Measurements from ENCODE around the gene U2AF2.
A peak's percentile ranks its signal among the peaks of the same experiment; 100 is the strongest.

U2AF2 gene

DNA sequence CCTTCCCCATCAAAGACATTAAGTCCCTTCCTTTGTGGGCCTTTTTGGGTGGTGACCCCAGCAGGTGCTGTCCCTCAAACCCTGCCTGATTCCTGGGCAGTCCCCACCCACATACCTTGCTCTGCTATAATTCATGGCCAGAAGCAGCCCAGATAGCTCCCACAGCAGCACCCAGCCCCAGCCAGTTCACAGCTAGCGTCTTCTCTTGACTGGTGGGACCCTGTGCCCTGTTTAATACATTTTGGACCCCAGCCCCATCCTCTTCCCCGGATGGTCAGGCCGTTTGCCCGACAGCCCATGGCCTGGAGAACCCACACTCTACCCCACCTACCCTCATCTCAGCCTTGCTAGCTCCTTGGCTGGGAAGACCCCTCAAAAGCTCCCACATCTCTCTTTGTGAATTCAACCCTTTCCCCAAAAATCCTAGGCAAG, 4.7 kb upstream of the U2AF2 start:
- Mint-ChIP-seq H3K9me3 (no peaks in the 10 kb centered on the region), H3K27ac (no peak overlapping the region), H3K4me3 (peak overlapping the region; percentile 53 to 82), H3K36me3 (ENCODE audit: insufficient read depth) (peaks cover 40% of the 10 kb centered on the region), H3K4me1 (ENCODE audit: low read depth in 2 of 2) (peaks cover 8 to 20% of the 10 kb centered on the region in 2 donors), H3K27me3 (peaks cover 0 to 15% of the 10 kb centered on the region in 2 donors)
- ATAC-seq (replicated peaks) = no peak
- DNase-seq = no peak

DNA sequence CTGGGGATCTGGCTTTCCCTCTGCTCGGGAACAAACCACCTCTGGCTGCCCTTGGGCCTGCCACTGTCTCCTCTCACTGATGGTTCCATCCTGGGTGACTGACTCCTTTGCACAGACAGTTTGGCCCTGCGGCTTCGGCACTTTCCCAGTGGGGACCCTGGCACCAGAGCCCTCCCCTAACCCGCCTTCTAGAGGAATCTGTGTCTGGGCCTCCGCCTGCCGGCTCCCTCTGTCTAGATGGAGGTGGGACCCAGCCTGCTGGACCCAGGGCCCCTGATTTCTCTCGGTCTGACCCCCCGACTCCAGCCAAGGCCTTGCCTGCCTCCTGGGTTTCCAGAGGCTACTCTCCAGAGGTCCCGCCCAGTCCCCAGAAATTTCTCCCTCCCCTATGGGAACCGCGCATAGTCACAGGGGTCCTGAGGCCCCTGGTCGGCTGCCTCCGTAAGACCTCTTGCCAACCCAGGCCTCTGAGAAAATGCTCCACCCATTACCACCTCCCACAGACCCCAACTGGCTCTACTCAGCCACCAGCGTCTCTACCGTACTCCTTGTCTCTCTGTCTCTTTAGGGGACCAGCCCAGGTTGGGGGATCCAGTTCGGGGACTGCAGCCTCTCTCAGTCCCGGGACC, 4.1 kb upstream of the U2AF2 start:
- Mint-ChIP-seq H3K4me1 (ENCODE audit: low read depth in 2 of 2) (peaks cover 10 to 23% of the 10 kb centered on the region in 2 donors), H3K27ac (peak overlapping the region; percentile 66 to 86), H3K36me3 (ENCODE audit: insufficient read depth) (peaks cover 44% of the 10 kb centered on the region), H3K4me3 (no peak overlapping the region), H3K9me3 (no peaks in the 10 kb centered on the region), H3K27me3 (peaks cover 0 to 15% of the 10 kb centered on the region in 2 donors)
- DNase-seq (no peak), ATAC-seq (replicated peaks) (no peak)

DNA sequence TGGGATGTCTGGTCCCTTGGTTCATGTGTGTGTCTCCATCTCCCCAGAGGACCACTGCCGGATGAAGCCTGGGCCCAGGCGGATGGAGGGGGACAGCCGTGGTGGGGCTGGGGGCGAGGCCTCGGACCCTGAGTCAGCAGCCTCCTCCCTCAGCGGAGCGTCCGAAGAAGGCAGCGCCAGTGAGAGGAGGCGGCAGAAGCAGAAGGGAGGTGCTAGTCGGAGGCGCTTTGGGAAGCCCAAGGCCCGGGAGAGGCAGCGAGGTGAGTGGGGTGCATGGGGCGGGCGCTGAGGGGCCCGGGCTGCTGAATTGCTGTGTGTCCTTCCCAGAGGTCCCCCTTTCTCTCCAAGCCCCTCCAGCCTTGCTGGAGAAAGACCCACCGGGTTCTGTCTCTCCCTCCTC, 3.6 kb upstream of the U2AF2 start:
- ATAC-seq (replicated peaks) (no peak), DNase-seq (no peak)
- Mint-ChIP-seq H3K36me3 (ENCODE audit: insufficient read depth) (peaks cover 42% of the 10 kb centered on the region), H3K9me3 (no peaks in the 10 kb centered on the region), H3K27me3 (peaks cover 0 to 15% of the 10 kb centered on the region in 2 donors), H3K4me1 (ENCODE audit: low read depth in 2 of 2) (peaks cover 15 to 28% of the 10 kb centered on the region in 2 donors), H3K4me3 (no peak overlapping the region), H3K27ac (peak overlapping the region in 1 of 2 donors; percentile 86)

DNA sequence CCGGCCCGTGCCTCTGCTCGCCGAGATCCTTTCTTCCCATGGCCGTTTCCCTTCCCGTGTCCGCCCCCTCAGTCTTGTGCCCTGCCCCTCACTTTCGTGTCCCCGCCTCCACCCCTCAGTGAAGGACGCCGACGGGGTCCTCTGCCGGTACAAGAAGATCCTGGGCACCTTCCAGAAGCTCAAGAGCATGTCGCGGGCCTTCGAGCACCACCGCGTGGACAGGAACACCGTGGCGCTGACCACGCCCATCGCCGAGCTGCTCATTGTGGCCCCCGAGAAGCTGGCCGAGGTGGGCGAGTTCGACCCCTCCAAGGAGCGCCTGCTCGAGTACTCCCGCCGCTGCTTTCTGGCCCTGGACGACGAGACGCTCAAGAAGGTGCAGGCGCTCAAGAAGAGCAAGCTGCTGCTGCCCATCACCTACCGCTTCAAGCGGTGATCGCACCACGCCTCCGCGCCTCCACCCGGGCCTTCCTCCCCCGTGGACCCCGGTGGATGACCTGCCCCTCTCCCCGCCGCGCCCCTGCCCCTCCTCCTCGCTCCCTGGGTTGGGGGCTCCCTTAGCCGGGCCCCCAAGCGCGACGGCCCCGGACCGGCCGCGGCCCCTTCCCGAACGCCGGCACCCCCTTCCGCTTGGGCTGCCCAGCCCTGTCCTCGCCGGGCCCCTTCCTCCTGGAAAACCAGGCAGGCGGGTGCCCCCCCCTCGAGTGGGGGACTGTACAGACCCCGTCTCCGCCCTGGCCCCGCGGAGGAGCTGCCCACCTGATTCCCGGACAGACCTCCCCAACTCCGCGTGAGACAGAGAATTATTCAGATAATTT, 2.3 kb upstream of the U2AF2 start:
- DNase-seq = no peak
- Mint-ChIP-seq H3K4me3 (peak overlapping the region in 1 of 2 donors; percentile 17), H3K36me3 (ENCODE audit: insufficient read depth) (peaks cover 41% of the 10 kb centered on the region), H3K9me3 (no peaks in the 10 kb centered on the region), H3K27me3 (peaks cover 0 to 15% of the 10 kb centered on the region in 2 donors), H3K27ac (peak overlapping the region in 1 of 2 donors; percentile 98), H3K4me1 (ENCODE audit: low read depth in 2 of 2) (peaks cover 23 to 31% of the 10 kb centered on the region in 2 donors)
- no peak for ATAC-seq (replicated peaks)

DNA sequence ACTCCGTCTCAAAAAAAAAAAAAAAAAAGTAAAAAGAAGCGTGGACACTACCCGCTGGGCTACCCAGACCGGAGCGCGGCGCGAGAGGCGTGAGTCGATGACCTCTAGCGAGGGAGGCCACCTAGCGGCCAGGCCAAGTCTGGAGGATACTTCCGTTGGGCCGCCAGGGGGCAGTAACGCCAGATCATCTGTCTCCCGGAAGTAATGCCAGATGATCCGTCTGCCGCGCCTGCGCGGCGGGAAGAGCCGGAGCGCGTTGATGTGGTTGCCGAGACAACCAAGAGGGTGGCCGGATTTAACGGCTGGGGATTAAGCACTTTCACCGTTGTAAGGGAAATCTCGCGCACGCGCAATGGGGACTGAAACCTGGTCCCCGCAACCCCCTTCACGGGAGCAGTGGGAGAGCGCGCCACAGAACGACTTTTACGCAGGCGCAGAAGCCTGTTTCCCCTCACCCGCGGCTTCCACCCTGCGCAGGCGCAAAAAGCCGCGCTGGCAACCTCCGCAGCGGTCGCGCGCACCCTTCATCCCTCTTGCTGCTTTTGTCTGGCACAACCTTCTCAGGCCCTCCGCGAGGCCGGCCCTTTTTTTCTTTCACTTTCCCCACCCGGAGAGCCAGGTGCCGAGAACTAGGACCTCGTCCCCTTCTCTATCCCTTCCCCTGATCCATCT, 1.0 kb upstream of the U2AF2 start:
- Mint-ChIP-seq H3K4me1 (ENCODE audit: low read depth in 2 of 2) (peaks cover 26 to 31% of the 10 kb centered on the region in 2 donors), H3K4me3 (peak overlapping the region; percentile 90 to 92), H3K27me3 (peaks cover 0 to 13% of the 10 kb centered on the region in 2 donors), H3K9me3 (no peaks in the 10 kb centered on the region), H3K27ac (peak overlapping the region; percentile 96 to 98), H3K36me3 (ENCODE audit: insufficient read depth) (peaks cover 42% of the 10 kb centered on the region)
- ATAC-seq (replicated peaks) (peak; percentile 61), DNase-seq (peak; percentile 98 to 99 (median 99))

DNA sequence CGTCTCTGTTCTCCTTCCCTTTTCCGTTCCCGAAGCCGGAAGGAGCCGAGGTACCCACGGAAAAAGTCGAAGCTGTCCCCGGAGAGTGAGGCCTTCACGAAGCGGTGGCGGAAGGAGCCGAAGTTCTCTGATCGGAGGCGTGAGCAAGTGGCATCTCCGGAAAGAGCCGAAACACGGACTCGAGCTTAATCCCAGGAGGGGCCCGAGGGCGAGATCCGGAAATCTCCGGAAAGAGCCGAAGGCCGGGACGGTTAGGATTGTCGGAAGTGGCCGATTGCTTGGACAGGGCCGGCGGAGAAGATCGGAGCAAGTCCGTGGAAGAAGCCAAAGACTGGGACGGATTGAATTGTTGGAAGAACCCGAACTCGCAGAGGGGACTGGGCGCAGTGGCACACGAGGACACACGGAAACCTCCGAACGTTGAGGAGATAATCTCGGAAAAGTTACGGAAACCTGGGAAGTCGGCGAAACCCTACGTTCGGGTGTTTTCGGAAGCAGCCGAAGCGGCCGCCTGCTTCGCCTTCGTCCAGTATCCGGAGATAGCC, 440 bp upstream of the U2AF2 start:
- H3K4me3 Mint-ChIP-seq = peak overlapping the region; percentile 90 to 92
- ATAC-seq (replicated peaks) = peak; percentile 72
- H3K27ac Mint-ChIP-seq = peak overlapping the region; percentile 96 to 98
- H3K4me1 Mint-ChIP-seq (ENCODE audit: low read depth in 2 of 2) = peaks cover 32% of the 10 kb centered on the region in 2 donors
- DNase-seq = peak; percentile 99 to 100 (median 99)
- H3K36me3 Mint-ChIP-seq (ENCODE audit: insufficient read depth) = peaks cover 42% of the 10 kb centered on the region
- H3K9me3 Mint-ChIP-seq = no peaks in the 10 kb centered on the region
- H3K27me3 Mint-ChIP-seq = peaks cover 0 to 7% of the 10 kb centered on the region in 2 donors

DNA sequence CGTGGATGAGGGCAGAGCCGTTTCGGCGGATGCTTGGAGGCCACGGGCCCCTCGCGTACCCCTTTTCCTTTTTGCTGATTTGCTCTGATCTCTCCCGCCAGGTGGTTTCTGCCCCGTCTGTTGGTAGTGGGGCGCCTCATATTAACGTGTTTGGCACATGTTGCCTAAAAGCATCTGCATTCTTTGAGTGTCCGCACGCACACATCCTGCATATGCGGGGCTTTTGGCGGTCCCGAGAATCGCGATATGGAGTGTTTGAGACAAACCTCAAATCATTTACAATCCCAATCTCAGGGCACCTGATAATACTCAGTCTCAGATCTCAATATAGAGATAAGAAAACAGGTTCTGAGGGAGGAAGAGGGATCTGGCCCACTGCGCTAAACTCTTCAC, 809 bp downstream of the U2AF2 start:
- no peak for DNase-seq
- no peaks in the 10 kb centered on the region for H3K9me3 Mint-ChIP-seq
- peaks cover 38 to 43% of the 10 kb centered on the region in 2 donors for H3K4me1 Mint-ChIP-seq (ENCODE audit: low read depth in 2 of 2)
- no peaks in the 10 kb centered on the region for H3K27me3 Mint-ChIP-seq
- peak overlapping the region; percentile 90 to 92 for H3K4me3 Mint-ChIP-seq
- H3K27ac Mint-ChIP-seq = peak overlapping the region; percentile 96 to 98
- no peak for ATAC-seq (replicated peaks)
- H3K36me3 Mint-ChIP-seq (ENCODE audit: insufficient read depth) = peaks cover 51% of the 10 kb centered on the region

DNA sequence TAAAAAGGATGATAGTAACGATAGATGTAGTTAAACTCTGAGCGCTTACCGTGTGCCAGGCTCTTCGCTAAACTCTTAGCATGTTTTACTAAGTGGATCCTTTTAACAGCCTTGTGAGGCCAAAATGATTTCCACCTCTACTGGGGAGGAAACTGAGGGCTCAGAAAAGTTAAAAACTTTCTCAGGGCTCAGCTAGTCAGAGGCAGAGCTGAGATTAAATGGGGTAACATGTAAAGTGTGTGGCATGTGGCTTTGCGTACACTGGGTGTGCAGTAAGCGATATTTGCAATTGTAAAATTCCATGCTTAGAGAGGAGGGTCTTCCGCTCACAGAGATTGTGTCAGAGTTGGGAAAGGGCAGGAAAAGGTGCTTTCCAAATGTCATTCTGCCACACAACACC, 1.7 kb downstream of the U2AF2 start:
- no peaks in the 10 kb centered on the region for H3K9me3 Mint-ChIP-seq
- no peak for DNase-seq
- peak overlapping the region; percentile 90 to 92 for H3K4me3 Mint-ChIP-seq

DNA sequence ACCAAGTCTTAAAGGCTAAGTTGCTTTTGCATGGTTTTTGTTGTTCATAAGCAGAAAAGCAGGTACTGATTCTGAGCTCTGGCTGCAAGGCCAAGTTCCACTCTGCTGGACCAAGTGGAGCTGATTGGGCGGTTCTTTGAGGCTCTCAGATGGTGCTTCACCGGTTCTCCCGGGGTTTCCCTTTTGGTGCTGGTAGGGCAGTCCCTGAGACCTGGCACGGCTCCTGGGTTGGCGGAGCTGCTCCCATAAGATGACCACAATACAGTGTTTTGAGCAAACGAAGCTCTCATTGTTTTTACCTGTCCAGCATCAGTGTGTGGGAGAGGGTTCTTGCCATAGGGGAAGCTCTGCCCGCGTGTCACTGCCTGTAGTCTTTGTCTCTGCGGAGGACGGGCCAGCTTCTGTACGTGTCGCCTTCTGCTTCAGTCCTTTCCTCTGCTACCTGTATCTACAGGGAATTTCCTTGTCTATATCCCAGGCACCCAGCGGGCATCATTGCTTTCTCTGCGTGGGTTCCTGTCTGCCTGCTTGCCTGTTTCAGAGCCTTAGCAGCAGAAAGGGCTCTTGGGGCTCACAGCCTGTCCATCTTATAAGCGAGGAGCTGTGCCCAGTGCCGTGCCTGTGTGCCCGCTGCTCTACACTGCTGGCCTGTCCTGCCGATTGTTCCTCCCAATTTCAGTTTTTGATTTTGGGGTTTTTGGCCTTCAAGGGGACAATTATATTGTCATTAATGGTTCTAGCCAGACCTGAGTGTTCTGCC, 2.3 kb downstream of the U2AF2 start:
- peaks cover 41 to 51% of the 10 kb centered on the region in 2 donors for H3K4me1 Mint-ChIP-seq (ENCODE audit: low read depth in 2 of 2)
- peak overlapping the region; percentile 88 to 98 for H3K27ac Mint-ChIP-seq
- H3K4me3 Mint-ChIP-seq = peak overlapping the region; percentile 90 to 92
- no peaks in the 10 kb centered on the region for H3K27me3 Mint-ChIP-seq
- H3K9me3 Mint-ChIP-seq = no peaks in the 10 kb centered on the region
- peaks cover 65% of the 10 kb centered on the region for H3K36me3 Mint-ChIP-seq (ENCODE audit: insufficient read depth)
- ATAC-seq (replicated peaks) (no peak), DNase-seq (no peak)

More for the DNA sequence above, 1.7 kb downstream of the U2AF2 start:
- H3K27ac Mint-ChIP-seq = peak overlapping the region; percentile 96 to 98
- no peak for ATAC-seq (replicated peaks)
- H3K27me3 Mint-ChIP-seq = no peaks in the 10 kb centered on the region
- H3K36me3 Mint-ChIP-seq (ENCODE audit: insufficient read depth) = peaks cover 59% of the 10 kb centered on the region
- H3K4me1 Mint-ChIP-seq (ENCODE audit: low read depth in 2 of 2) = peaks cover 38 to 44% of the 10 kb centered on the region in 2 donors

DNA sequence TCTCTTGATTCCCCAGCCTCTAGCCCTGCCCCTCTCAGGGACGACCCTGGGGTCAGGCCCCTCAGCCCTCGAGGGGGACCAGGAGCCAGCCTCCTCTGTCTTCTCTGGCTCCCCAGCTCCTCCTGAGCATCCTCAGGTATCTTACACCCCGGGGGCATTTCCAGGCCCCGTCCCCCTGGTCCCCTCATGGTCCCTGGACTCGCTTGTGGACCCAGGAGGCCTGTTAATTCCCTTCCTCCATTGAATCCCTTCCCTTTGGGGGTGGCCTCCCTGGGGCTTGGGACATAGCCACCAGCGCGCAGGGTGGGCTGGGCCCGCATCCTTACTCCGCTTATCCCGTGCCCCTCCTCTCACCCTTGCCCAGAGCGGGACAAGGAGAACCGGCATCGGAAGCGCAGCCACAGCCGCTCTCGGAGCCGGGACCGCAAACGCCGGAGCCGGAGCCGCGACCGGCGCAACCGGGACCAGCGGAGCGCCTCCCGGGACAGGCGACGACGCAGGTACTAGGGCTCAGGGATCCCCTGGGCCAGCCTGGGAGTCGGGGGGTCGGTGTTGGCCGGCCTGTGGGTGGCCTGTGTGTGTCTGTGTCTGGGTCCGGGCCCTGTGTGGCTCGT, 4.1 kb downstream of the U2AF2 start:
- H3K27me3 Mint-ChIP-seq = no peaks in the 10 kb centered on the region
- H3K4me3 Mint-ChIP-seq = peak overlapping the region; percentile 90 to 92
- peaks cover 51 to 56% of the 10 kb centered on the region in 2 donors for H3K4me1 Mint-ChIP-seq (ENCODE audit: low read depth in 2 of 2)
- peak overlapping the region; percentile 82 to 88 for H3K27ac Mint-ChIP-seq
- DNase-seq (no peak), ATAC-seq (replicated peaks) (no peak)
- no peaks in the 10 kb centered on the region for H3K9me3 Mint-ChIP-seq
- peaks cover 77% of the 10 kb centered on the region for H3K36me3 Mint-ChIP-seq (ENCODE audit: insufficient read depth)

DNA sequence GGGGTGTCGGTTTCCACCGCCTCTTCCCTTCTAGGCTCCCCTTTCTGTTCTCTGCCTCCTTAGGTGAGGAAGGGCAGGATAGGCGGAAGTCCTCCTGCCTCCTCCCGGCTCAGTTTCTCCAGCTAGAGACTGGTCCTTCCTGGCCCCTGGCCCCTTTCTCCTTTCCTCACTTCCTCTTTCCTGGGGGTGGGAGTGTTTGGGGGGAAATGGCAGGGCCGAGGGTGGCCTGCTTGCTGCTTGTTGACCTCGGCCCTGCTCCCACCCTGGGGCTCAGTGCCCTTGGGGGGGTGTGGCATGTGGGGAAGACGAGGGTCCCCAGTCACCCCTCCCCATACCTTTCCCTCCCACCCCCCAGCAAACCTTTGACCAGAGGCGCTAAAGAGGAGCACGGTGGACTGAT, 5.0 kb downstream of the U2AF2 start:
- ATAC-seq (replicated peaks) (no peak), DNase-seq (no peak)
- Mint-ChIP-seq H3K36me3 (ENCODE audit: insufficient read depth) (peaks cover 76% of the 10 kb centered on the region), H3K4me3 (peak overlapping the region; percentile 69 to 90), H3K27ac (peak overlapping the region; percentile 82 to 88), H3K27me3 (no peaks in the 10 kb centered on the region), H3K4me1 (ENCODE audit: low read depth in 2 of 2) (peaks cover 53 to 56% of the 10 kb centered on the region in 2 donors), H3K9me3 (no peaks in the 10 kb centered on the region)

DNA sequence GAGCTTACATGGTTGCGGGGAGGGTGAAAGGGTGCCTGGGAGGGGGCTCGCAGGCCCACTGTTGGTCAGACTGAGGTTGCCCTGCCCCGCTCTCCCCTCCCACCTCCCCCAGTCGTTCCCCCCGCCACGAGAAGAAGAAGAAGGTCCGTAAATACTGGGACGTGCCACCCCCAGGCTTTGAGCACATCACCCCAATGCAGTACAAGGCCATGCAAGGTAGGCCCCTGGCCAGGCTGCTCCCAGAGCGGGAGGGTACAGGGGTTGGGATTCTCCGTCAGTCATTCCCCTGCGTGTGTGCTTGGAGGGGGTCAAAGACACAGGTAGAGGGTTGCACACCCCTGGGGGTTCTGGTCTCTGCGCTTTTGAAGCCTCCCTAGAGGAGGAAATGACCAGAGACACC, 5.6 kb downstream of the U2AF2 start:
- Mint-ChIP-seq H3K36me3 (ENCODE audit: insufficient read depth) (peaks cover 75% of the 10 kb centered on the region), H3K9me3 (no peaks in the 10 kb centered on the region), H3K4me3 (no peak overlapping the region), H3K27ac (peak overlapping the region in 1 of 2 donors; percentile 82), H3K27me3 (no peaks in the 10 kb centered on the region), H3K4me1 (ENCODE audit: low read depth in 2 of 2) (peaks cover 56% of the 10 kb centered on the region in 2 donors)
- DNase-seq = no peak
- no peak for ATAC-seq (replicated peaks)
